ENCODE results near the gene ICA1. TPM values are rescaled to one million over a fixed set of nuclear protein-coding genes. Genes with fewer than 3 reads are reported as not detected.
A peak's percentile ranks its signal among the peaks of the same experiment; 100 is the strongest.

Gene ICA1
- total and polyA plus RNA-seq, 8 donors: 19.1 to 458 (median 77.4) TPM

GRCh38 chr7:8291397-8292141 is 29.6 kb upstream of the ICA1 start:
- WGBS, 5 donors: 62 to 78% (median 76%) methylated on average over 3 of the region's 3 CpGs
- Histone ChIP-seq H3K27me3 (no peaks in the 10 kb centered on the region), H3K4me1 (peaks cover 0 to 18% (median 5%) of the 10 kb centered on the region in 4 donors), H3K27ac (peak overlapping the region in 1 of 5 donors; percentile 41), H3K9me3 (no peaks in the 10 kb centered on the region), H3K36me3 (no peaks in the 10 kb centered on the region), H3K4me3 (no peak overlapping the region)
- intact Hi-C loops (cut with DNase I; ENCODE audit: low total_unique reads): no loop called here
- no peak for TF ChIP-seq POLR2A (IDR thresholded peaks at IDR 0.05)
- no peak for TF ChIP-seq CTCF (IDR thresholded peaks at IDR 0.05)
- no peak for DNase-seq

DNA sequence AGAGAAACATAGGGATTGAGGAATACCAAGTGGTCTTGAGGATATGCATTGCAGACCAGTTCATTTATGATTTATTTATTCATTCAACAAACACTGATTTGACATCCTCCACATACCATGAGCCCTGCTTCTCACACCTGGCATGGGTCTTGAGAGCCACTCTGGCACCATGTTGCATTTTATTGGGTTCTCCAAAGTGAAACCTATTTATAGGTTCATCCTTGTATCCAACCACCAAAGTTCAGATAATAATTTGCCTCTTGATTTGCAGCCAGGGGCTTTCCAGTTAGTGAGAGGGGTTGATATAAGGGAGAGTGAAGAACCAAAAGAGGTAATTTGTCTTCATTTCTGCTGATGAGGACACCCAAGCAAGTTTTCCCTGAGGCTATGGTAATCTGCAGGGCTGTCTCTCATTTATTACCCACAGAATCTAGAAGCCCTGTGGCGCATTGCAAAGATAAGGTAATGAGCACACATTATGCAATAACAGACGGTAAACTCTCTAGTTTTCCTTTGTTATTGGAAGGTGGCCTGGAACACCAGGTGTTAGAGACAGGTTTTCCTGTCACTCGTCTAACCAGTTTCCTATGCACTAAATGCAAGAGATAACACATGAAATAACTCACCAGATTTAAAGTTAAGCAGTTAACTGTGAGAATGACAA is 28.8 kb upstream of the ICA1 start:
- DNase-seq: peak; percentile 34 to 59

GRCh38 chr7:8286118-8286517 is 24.2 kb upstream of the ICA1 start:
- H3K4me3 ChIP-seq: no peak overlapping the region
- no peaks in the 10 kb centered on the region for H3K27me3 ChIP-seq
- no peaks in the 10 kb centered on the region for H3K36me3 ChIP-seq
- no peak overlapping the region for H3K27ac ChIP-seq
- H3K9me3 ChIP-seq: no peaks in the 10 kb centered on the region
- WGBS, 5 donors: 90 to 100% (median 94%) methylated on average over 1 to 2 of the region's 2 CpGs
- no peak for DNase-seq
- H3K4me1 ChIP-seq: peaks cover 0 to 14% (median 3%) of the 10 kb centered on the region in 4 donors
- TF ChIP-seq CTCF (IDR thresholded peaks at IDR 0.05) (no peak), POLR2A (IDR thresholded peaks at IDR 0.05) (no peak), EP300 (IDR thresholded peaks at IDR 0.05) (no peak), POLR2AphosphoS5 (IDR thresholded peaks at IDR 0.05) (no peak)
- intact Hi-C loops (cut with DNase I; ENCODE audit: low total_unique reads): no loop called here

More for the DNA sequence above, 28.8 kb upstream of the ICA1 start:
- Histone ChIP-seq H3K27ac (peak overlapping the region in 1 of 5 donors; percentile 41), H3K27me3 (no peaks in the 10 kb centered on the region), H3K36me3 (no peaks in the 10 kb centered on the region), H3K4me3 (no peak overlapping the region), H3K4me1 (peaks cover 0 to 18% (median 5%) of the 10 kb centered on the region in 4 donors), H3K9me3 (no peaks in the 10 kb centered on the region)
- intact Hi-C loops (cut with DNase I; ENCODE audit: low total_unique reads): no loop called here
- WGBS, 5 donors: 19 to 34% (median 28%) methylated on average over 3 of the region's 3 CpGs
- no peak for TF ChIP-seq CTCF (IDR thresholded peaks at IDR 0.05)
- TF ChIP-seq POLR2AphosphoS5 (IDR thresholded peaks at IDR 0.05): peak in 2 of 3 donors; percentile 58 to 62
- no peak for TF ChIP-seq EP300 (IDR thresholded peaks at IDR 0.05)
- no peak for TF ChIP-seq POLR2A (IDR thresholded peaks at IDR 0.05)

DNA sequence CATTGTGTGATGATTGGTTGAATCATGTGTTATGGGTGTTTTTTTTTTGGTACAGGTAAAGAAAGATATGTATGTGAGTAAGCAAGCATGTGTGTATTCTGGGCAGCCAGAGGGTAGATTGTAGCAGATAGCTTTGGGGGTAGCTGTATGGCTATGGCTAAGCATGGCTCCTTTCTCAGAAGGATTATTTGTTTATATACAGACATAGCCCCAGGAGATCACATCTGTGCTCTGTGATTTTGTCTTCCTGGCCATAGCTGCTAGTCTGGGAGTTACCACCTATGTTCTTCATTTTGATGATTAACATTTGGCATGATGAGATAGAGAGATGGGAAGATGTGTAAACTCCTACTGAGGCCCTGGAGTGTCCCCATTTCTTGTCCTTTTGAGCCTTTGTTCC is 23.2 kb upstream of the ICA1 start:
- H3K4me1 ChIP-seq: peaks cover 0 to 6% (median 3%) of the 10 kb centered on the region in 4 donors
- intact Hi-C loops (cut with DNase I; ENCODE audit: low total_unique reads): no loop called here
- no peaks in the 10 kb centered on the region for H3K36me3 ChIP-seq
- no peaks in the 10 kb centered on the region for H3K27me3 ChIP-seq
- H3K4me3 ChIP-seq: no peak overlapping the region
- DNase-seq: no peak
- no peaks in the 10 kb centered on the region for H3K9me3 ChIP-seq
- TF ChIP-seq POLR2A (IDR thresholded peaks at IDR 0.05) (no peak), EP300 (IDR thresholded peaks at IDR 0.05) (no peak), CTCF (IDR thresholded peaks at IDR 0.05) (no peak), POLR2AphosphoS5 (IDR thresholded peaks at IDR 0.05) (no peak)
- H3K27ac ChIP-seq: no peak overlapping the region

Measured in stomach (tissue), 9 donors.